ENCODE measurements around the gene SYT6.

Gene SYT6

GRCh38 chr1:114153261-114154145, at the start of gene SYT6:
Gene SYT6 (minus strand): TSS chr1:114153869. CDS start chr1:114153772, 97 bp downstream.
- DNase-seq (ENCODE audit: low spot score), result no peak

GRCh38 chr1:114201486-114201885, 47.8 kb upstream of the SYT6 start:
- DNase-seq (ENCODE audit: low spot score), result no peak

- no peak for DNase-seq (ENCODE audit: low spot score)
Observed at GRCh38 chr1:114199017-114199594, 45.4 kb upstream of the SYT6 start.

GRCh38 chr1:114196992-114197907, 43.6 kb upstream of the SYT6 start:
- no peak for DNase-seq (ENCODE audit: low spot score)

- DNase-seq (ENCODE audit: low spot score), result no peak
Observed at GRCh38 chr1:114195819-114196218, 42.1 kb upstream of the SYT6 start.

GRCh38 chr1:114192328-114192727, 38.7 kb upstream of the SYT6 start:
- no peak for DNase-seq (ENCODE audit: low spot score)

- no peak for DNase-seq (ENCODE audit: low spot score)
Observed at GRCh38 chr1:114189398-114189797, 35.7 kb upstream of the SYT6 start.

- no peak for DNase-seq (ENCODE audit: low spot score)
Observed at GRCh38 chr1:114181356-114181755, 27.7 kb upstream of the SYT6 start.

- DNase-seq (ENCODE audit: low spot score), result no peak
Observed at GRCh38 chr1:114180742-114181141, 27.1 kb upstream of the SYT6 start.

- DNase-seq (ENCODE audit: low spot score), result no peak
Observed at GRCh38 chr1:114178936-114179335, 25.3 kb upstream of the SYT6 start.

- no peak for DNase-seq (ENCODE audit: low spot score)
Observed at GRCh38 chr1:114177282-114177681, 23.6 kb upstream of the SYT6 start.

- DNase-seq (ENCODE audit: low spot score), result no peak
Observed at GRCh38 chr1:114176366-114176765, 22.7 kb upstream of the SYT6 start.

GRCh38 chr1:114173680-114174079, 20.0 kb upstream of the SYT6 start:
- DNase-seq (ENCODE audit: low spot score), result no peak

- DNase-seq (ENCODE audit: low spot score), result no peak
Observed at GRCh38 chr1:114169509-114169908, 15.8 kb upstream of the SYT6 start.

- DNase-seq (ENCODE audit: low spot score), result no peak
Observed at GRCh38 chr1:114167226-114167625, 13.6 kb upstream of the SYT6 start.

GRCh38 chr1:114164840-114165543, 11.3 kb upstream of the SYT6 start:
- no peak for DNase-seq (ENCODE audit: low spot score)

- no peak for DNase-seq (ENCODE audit: low spot score)
Observed at GRCh38 chr1:114159941-114160340, 6.3 kb upstream of the SYT6 start.

- no peak for DNase-seq (ENCODE audit: low spot score)
Observed at GRCh38 chr1:114157275-114157660, 3.6 kb upstream of the SYT6 start.

- DNase-seq (ENCODE audit: low spot score), result no peak
Observed at GRCh38 chr1:114156538-114157274, 3.0 kb upstream of the SYT6 start.

- no peak for DNase-seq (ENCODE audit: low spot score)
Observed at GRCh38 chr1:114155706-114156105, 2.0 kb upstream of the SYT6 start.

- DNase-seq (ENCODE audit: low spot score), result peak; percentile 20
Observed at GRCh38 chr1:114154963-114155322, 1.3 kb upstream of the SYT6 start.

All from cerebellar cortex (tissue), 1 donor.